Neuron (in vitro differentiated cells): ENCODE measurements around the gene CD1D.
A peak's percentile ranks its signal among the peaks of the same experiment; 100 is the strongest.

Experiments
- H2AFZ ChIP-seq: one replicate; pipeline ENCODE4 v1.6.1; 2013; ENCODE audit warnings: low read depth, mild to moderate bottlenecking, inconsistent platforms, low read length, moderate library complexity
- H3K27me3 ChIP-seq: one replicate; pipeline ENCODE4 v1.6.1; 2013; ENCODE audit warnings: low read length; ENCODE audit not compliant: insufficient read depth
- H3K36me3 ChIP-seq: one replicate; pipeline ENCODE4 v1.6.1; 2013; ENCODE audit warnings: low read length; ENCODE audit not compliant: insufficient read depth
- H3K4me1 ChIP-seq: one replicate; pipeline ENCODE4 v1.6.1; 2013; ENCODE audit warnings: low read length; ENCODE audit not compliant: insufficient read depth
- H3K4me3 ChIP-seq: 2 replicates; pipeline ENCODE4 v1.5.1; 2013; ENCODE audit warnings: mild to moderate bottlenecking, low read length, moderate library complexity
- H3K9me3 ChIP-seq: one replicate; pipeline ENCODE4 v1.6.1; 2013; ENCODE audit warnings: low read length

The CD1D gene

DNA sequence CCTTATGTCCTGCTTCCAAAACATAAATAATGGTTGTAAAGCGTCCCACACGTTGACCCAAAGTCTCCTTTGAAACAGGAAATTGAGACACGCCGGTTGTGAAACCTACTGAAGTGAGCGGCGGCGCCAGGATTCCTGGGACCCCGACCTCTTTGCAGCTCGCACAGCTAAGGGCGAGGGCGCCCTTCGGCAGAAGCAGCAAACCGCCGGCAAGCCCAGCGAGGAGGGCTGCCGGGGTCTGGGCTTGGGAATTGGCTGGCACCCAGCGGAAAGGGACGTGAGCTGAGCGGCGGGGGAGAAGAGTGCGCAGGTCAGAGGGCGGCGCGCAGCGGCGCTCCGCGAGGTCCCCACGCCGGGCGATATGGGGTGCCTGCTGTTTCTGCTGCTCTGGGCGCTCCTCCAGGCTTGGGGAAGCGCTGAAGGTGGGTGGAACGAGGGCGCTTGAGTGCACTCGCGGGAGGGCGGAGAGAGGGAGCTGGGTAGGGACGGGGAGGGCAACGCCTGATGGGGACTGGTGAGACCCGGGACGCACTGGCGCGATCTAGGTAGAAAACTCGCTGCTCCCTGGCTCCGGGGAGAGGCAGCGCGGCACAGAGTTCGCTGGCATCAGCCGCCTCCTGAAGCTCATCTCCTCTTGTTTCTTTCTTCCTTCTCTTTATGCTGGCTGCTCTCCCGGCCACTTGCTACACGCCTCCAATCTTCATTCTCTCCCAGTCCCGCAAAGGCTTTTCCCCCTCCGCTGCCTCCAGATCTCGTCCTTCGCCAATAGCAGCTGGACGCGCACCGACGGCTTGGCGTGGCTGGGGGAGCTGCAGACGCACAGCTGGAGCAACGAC lies at the start of gene CD1D:
Gene CD1D (plus strand): TSS at position 155 of the 836 bp plus-strand sequence. CDS start 207 bp downstream, at position 362.
- no peaks in the 10 kb centered on the region for H3K36me3 ChIP-seq
- H3K9me3 ChIP-seq, result no peaks in the 10 kb centered on the region
- peak within 1 kb of the TSS; percentile 64 for H2AFZ ChIP-seq
- H3K4me3 ChIP-seq, result no peak within 1 kb of the TSS
- peaks cover 54% of the 10 kb centered on the region for H3K27me3 ChIP-seq
- H3K4me1 ChIP-seq, result no peaks in the 10 kb centered on the region

DNA sequence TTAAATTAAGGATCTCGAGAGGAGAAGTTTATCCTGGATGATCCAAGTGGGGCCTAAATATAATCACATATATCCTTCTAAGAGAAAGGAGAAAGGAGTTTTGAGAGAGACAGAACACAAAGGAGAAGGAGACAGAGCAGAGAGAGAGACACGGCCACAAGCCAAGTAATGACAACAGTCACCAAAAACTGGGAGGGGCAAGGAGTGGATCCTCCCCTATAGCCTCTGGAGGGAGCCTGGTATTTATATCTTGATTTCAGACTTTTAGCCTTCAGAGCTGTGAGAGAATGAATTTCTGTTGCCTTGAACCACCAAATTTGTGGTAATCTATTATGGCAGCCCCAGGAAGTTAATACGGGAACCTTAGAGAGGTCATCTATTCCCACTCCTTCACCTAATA lies 49.5 kb upstream of the CD1D start:
- Histone ChIP-seq H3K9me3 (no peaks in the 10 kb centered on the region), H3K4me3 (no peak overlapping the region), H2AFZ (no peak overlapping the region), H3K4me1 (no peaks in the 10 kb centered on the region), H3K27me3 (peaks cover 4% of the 10 kb centered on the region), H3K36me3 (no peaks in the 10 kb centered on the region)

DNA sequence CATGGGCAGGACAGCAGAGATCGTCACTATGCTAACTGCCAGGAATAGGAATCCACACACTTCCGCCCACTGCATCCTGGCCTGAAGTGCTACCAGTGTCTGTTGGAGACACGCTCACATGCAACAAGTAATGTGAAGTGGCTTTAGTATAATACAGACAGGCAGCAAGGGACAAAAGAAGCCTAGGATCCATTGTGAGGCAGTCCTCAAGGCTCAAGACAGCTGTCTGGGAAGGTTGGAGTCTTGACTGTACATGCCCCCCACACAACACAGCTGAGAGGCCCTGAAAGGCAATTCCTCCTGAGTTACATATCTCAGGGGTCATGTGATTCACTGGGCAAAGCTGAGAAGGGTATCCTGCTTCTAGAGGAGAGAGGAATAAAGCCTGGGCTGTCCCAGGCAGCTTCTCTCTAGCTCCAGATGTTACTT lies 39.9 kb upstream of the CD1D start:
- H3K27me3 ChIP-seq, result no peaks in the 10 kb centered on the region
- H3K4me3 ChIP-seq, result no peak overlapping the region
- no peaks in the 10 kb centered on the region for H3K36me3 ChIP-seq
- no peak overlapping the region for H2AFZ ChIP-seq
- peaks cover 6% of the 10 kb centered on the region for H3K4me1 ChIP-seq
- H3K9me3 ChIP-seq, result no peaks in the 10 kb centered on the region

DNA sequence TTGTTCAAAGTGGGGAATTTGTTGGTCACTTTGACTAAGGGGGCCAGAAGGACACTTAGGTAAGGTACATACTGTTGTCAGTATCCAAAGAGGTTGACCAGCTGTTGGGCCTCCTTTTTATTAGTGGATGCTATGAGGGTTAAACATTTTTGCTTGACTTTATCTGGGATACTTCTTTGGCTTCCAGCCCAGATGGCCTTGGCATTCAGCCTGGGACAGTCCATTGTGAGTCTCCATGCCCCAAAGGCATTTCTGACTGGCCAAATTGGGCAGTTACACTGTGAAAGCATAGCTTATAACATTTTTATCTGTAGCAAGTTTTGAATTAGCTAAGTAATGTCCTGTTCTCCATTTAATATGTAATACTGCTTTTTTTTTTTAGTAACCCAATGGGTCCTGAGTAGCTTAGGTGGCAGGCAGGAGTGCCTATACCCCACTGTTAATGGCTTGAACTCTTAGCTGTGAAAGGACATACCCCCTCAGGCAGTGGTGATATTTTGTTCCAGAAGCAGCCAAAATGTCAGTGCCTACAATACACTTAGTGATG lies 35.4 kb upstream of the CD1D start:
- Histone ChIP-seq H3K9me3 (no peaks in the 10 kb centered on the region), H3K27me3 (peaks cover 2% of the 10 kb centered on the region), H3K36me3 (no peaks in the 10 kb centered on the region), H3K4me1 (peaks cover 6% of the 10 kb centered on the region), H2AFZ (no peak overlapping the region), H3K4me3 (no peak overlapping the region)

DNA sequence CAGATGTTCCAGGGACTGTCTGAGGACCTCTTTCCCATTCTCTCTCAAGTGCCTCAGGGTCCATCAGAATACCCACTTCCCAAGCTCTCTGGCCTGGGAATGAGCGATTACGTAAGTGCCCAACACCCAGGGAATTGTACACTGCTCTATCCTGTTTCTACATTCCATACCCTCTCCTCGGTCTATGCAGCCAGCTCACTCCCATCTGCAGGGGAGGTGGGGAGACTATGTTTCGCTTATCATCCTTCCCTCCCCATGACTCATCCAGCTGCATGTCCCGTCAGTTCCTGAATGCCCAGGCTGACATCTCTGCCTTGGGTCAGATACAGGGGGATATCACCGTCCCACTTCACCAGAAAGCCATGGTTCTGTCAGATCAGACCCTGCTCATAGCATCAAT lies 34.5 kb upstream of the CD1D start:
- Histone ChIP-seq H2AFZ (no peak overlapping the region), H3K4me1 (no peaks in the 10 kb centered on the region), H3K27me3 (peaks cover 2% of the 10 kb centered on the region), H3K9me3 (no peaks in the 10 kb centered on the region), H3K36me3 (no peaks in the 10 kb centered on the region), H3K4me3 (no peak overlapping the region)

DNA sequence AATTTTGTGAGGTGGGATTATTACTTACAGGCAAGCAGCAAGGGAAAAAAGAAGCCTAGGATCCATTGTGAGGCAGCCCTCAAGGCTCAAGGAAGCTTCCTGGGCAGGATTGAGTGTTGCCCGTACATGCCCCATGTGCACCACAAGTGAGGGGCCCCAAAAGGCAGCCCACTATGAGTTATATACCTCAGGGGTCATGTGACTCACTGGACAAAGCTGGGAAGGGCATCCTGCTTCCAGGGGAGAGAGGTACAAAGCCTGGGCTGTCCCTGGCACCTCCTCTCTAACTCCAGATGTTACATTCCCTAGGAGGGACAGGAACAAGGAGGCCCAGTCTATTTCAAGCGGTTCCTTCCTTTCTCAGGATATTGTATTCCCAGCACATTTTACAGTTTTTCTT lies 34.0 kb upstream of the CD1D start:
- Histone ChIP-seq H2AFZ (no peak overlapping the region), H3K36me3 (no peaks in the 10 kb centered on the region), H3K4me1 (no peaks in the 10 kb centered on the region), H3K27me3 (peaks cover 2% of the 10 kb centered on the region), H3K9me3 (no peaks in the 10 kb centered on the region), H3K4me3 (no peak overlapping the region)

DNA sequence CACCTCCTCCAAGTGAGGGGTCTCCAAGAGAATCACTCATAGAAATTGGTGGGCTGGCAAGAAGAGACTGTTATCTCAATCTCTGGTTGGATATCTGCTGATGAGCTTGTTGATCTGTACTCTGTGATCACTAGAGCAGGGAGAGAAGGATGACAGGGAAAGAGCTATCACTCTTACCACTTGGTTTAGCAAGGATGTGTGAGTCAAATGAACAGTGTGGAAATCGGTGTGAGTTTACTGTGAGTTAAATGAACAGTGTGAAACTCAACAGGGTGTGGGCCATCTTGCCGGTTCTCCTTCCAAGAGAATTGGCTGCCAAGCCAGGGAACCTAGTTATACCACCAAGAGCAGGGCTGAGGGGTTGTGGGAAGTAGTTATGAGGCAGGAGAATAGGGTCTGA lies 33.3 kb upstream of the CD1D start:
- no peak overlapping the region for H2AFZ ChIP-seq
- no peaks in the 10 kb centered on the region for H3K36me3 ChIP-seq
- H3K27me3 ChIP-seq, result peaks cover 2% of the 10 kb centered on the region
- H3K4me1 ChIP-seq, result no peaks in the 10 kb centered on the region
- H3K4me3 ChIP-seq, result no peak overlapping the region
- no peaks in the 10 kb centered on the region for H3K9me3 ChIP-seq

DNA sequence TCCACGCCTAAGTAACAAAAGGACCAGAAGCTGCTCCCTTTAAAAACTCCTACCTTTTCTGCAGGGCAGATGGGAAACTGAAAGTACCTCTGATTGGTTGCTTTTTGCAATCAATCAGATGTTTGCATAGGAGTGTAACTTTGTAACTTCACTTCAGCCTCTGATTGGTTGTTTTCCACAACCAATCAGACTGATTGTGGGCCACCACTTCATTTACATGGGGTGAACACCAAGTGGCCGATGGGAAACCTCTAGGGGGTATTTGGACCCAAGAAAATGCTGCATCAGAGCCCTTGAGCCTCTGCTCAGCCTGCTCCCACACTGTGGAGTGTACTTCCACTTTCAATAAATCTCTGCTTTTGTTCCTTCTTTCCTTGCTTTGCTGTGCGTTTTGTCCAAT lies 32.8 kb upstream of the CD1D start:
- H3K4me1 ChIP-seq, result no peaks in the 10 kb centered on the region
- no peak overlapping the region for H2AFZ ChIP-seq
- H3K36me3 ChIP-seq, result no peaks in the 10 kb centered on the region
- H3K9me3 ChIP-seq, result no peaks in the 10 kb centered on the region
- peaks cover 7% of the 10 kb centered on the region for H3K27me3 ChIP-seq
- H3K4me3 ChIP-seq, result no peak overlapping the region

DNA sequence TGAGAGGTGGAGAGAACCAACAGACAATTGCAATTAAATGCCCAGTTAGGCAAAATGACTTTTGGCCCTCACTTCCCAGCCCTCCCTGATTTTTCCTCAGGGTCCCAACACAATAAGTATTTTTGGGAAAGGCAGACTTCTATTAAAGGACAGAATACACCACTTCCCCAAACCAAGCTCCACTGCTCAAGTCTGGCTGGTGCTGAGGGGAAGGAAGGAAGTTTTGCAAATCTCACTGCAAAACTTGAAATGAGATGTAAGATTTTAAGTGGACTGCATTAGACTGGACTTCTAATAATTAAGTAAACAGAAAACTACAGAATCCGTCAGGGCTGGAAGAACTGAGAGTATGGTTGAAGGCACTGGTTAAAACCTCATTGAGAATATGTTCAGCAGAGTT lies 32.2 kb upstream of the CD1D start:
- no peaks in the 10 kb centered on the region for H3K9me3 ChIP-seq
- H3K36me3 ChIP-seq, result no peaks in the 10 kb centered on the region
- H3K4me3 ChIP-seq, result no peak overlapping the region
- peaks cover 8% of the 10 kb centered on the region for H3K27me3 ChIP-seq
- no peak overlapping the region for H2AFZ ChIP-seq
- H3K4me1 ChIP-seq, result no peaks in the 10 kb centered on the region

DNA sequence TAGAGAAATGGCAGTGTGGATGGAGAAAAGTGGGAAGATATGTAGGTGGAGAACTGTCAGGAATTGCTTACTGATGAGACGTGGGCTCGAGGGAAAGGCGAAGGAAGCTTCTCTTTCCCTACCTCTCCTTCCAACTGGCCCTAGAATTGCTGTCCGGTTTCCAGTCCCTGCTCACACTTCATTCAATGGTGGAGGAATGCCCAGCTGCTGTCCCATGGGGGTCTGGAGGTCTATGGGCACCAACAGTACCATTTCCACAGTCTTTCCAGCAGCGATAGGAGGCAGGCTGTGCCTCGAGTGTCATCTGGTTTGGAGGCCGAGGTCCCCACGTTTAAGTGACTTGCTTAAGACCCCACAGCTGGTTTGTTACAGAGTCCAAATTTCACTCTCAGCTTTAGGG lies 31.5 kb upstream of the CD1D start:
- Histone ChIP-seq H3K9me3 (no peaks in the 10 kb centered on the region), H3K36me3 (no peaks in the 10 kb centered on the region), H3K4me3 (peak overlapping the region; percentile 30), H3K4me1 (no peaks in the 10 kb centered on the region), H3K27me3 (peaks cover 8% of the 10 kb centered on the region), H2AFZ (peak overlapping the region; percentile 62)

DNA sequence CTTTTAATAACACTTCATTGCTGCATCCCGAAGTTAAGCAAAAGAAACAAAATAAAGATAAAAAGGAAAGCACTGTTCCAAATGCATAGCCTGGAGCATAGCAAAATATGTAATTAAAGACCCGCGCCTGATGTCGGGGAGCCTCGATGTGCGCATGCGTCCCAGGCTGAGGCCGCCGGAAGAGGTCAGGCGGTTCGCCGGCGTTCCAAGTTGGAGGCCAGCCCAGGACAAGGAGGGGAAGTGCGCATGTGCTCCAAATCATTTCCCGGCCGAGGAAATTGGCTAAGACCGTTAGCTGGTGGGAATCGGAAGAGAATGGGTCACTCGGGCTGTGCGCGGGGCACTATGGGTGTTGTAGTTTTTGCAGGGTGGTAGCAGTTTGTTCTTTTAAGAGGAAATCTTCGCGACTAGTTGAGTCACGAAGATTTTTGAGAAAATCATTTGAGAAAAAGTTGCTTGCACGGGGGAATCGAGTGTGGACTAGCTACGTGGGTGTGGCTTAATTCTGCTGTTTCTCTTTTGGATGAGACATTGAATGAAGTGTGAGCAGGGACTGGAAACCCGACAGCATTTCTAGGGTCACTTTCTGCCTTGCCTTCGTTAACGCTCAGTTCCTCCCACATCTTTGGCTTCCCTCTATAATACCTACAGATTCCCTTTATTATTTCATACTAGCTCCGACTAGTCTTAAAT lies 31.0 kb upstream of the CD1D start:
- peak overlapping the region; percentile 30 for H3K4me3 ChIP-seq
- peak overlapping the region; percentile 62 for H2AFZ ChIP-seq
- peaks cover 10% of the 10 kb centered on the region for H3K27me3 ChIP-seq
- H3K9me3 ChIP-seq, result no peaks in the 10 kb centered on the region
- no peaks in the 10 kb centered on the region for H3K4me1 ChIP-seq
- H3K36me3 ChIP-seq, result no peaks in the 10 kb centered on the region

DNA sequence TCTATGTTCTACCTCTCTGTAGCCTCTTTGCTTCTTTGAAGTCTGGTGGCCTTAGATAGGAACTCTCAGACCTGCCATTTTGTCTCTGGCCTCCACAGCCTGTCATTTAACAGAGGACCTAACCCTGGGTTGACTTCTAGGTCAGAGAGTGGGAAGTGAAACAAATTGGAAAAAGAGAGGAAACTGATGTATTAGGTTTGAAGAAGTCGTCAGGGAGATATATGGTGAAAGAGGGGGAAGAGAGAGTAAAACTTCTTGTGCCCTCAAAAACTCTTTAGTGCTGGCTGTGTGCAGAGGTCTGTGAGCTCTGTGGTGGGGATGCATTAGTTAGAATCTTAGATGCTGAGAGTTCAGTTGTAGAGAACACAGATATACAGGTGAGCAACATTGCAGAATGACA lies 30.2 kb upstream of the CD1D start:
- peaks cover 11% of the 10 kb centered on the region for H3K27me3 ChIP-seq
- no peaks in the 10 kb centered on the region for H3K4me1 ChIP-seq
- H3K4me3 ChIP-seq, result no peak overlapping the region

DNA sequence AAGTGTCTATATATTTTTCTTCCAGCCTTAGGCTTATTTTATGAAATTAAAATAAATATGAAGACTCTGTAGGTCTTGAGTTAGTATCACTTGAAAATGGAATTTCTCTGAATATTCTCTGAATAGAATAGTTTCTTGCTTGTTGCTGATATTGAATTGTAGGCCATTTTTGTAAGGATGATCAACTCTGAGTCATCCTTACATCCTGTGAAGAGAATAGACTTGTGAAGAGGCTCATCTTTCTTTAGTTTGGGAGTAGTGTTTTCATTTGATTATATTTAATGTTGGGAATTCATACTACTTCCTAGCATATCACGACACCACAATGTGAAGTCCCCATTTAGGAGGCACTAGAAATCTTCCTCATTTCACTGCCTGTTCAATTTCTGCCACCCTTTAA lies 27.5 kb upstream of the CD1D start:
- H3K9me3 ChIP-seq, result no peaks in the 10 kb centered on the region
- H2AFZ ChIP-seq, result no peak overlapping the region
- no peaks in the 10 kb centered on the region for H3K36me3 ChIP-seq
- peaks cover 13% of the 10 kb centered on the region for H3K27me3 ChIP-seq
- no peak overlapping the region for H3K4me3 ChIP-seq
- H3K4me1 ChIP-seq, result no peaks in the 10 kb centered on the region

More for the DNA sequence above, 30.2 kb upstream of the CD1D start:
- Histone ChIP-seq H2AFZ (no peak overlapping the region), H3K36me3 (no peaks in the 10 kb centered on the region), H3K9me3 (no peaks in the 10 kb centered on the region)
